ENCODE measurements around the gene DPP7. TPM values are rescaled to one million over a fixed set of nuclear protein-coding genes. Genes with fewer than 3 reads are reported as not detected.
"Not testable (repeated sequence)": the region's sequence is repeated elsewhere in the genome, so short reads cannot be mapped to it uniquely, and the experiment has no call there.

Gene DPP7
- total RNA-seq, 2 experiments from 2014 or later, result 344 to 349 TPM

DNA sequence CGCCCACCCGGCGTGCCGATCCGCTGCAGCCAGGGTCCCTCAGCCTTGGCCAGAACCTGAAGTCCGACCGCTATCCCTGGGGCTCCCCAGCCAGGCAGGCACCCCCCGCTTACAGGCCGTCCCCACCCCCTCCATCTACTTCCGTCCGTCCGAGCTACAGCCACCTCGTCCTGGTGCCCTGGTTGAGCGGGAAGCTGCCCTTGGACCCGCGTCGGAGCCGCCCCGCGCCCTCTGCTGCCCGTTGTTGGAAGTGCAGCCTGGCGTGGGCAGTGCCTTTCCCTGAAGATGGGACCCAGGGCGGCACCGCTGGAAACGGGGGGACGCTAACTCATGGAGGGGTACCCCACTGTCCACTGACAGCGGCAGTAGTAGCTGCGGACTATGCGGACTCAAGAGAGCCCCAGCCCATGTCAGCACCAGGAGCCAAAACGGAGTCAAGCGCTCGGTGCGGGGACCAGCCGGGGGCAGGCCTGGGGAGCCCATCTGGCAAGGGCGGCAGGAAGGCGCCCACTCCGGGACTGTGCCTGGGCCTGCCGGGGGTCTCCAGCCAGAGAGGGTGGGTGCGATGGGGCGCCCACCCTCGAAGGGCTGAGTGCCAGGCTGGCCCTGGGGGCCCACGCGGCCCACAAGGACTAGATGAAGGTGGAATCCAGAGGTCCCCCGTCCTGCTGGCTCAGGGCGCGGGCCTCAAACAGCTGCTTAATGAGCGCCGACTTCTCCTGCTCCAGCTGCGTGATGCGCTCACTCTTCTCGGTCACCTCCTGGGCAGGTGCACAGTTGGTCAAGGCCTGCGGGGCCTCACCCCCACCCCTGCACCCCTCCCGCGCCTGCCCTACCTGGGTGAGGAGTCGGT, 50.3 kb downstream of the DPP7 start:
- no peaks in the 10 kb centered on the region for H3K9me3 Mint-ChIP-seq
- ATAC-seq (ENCODE audit: poor library complexity) (no peak), DNase-seq (peak; percentile 34 to 80 (median 53))
- H3K4me1 ChIP-seq (ENCODE audit: insufficient read depth, low read length), result peaks cover 20% of the 10 kb centered on the region
- peak; percentile 84 for TF ChIP-seq CTCF (IDR thresholded peaks at IDR 0.05)
- H3K4me3 ChIP-seq (ENCODE audit: low read length), result no peak overlapping the region
- H3K27me3 ChIP-seq (ENCODE audit: control insufficient read depth in 1 of 2, insufficient read depth in 2 of 2, low read length in 2 of 2), result peaks cover 0 to 3% of the 10 kb centered on the region in 2 experiments
- H3K36me3 Mint-ChIP-seq (ENCODE audit: low read depth), result no peaks in the 10 kb centered on the region
- H3K4me1 Mint-ChIP-seq (ENCODE audit: low read depth), result peaks cover 6% of the 10 kb centered on the region
- intact Hi-C loops (cut with DNase I, micrococcal nuclease), result loop anchor here (1.0 to 10.0 kb wide), 4 partner anchors 18 to 279 kb away; partner anchors contain the start of genes ABCA2 (in 1 of the 2) and NPDC1 (in 1 of the 2)
- ChIA-PET POLR2A (no interaction called here), CTCF (interaction anchor here (0.6 to 1.6 kb wide), 10 partner anchors 8 to 277 kb away, joined by 3 to 10 read pairs (median 4); partner anchors contain the start of genes MAN1B1 and NPDC1)
- H3K36me3 ChIP-seq (ENCODE audit: insufficient read depth, low read length), result no peaks in the 10 kb centered on the region
- H3K4me3 Mint-ChIP-seq, result no peak overlapping the region
- no peak overlapping the region for H3K27ac ChIP-seq (ENCODE audit: low read depth in 1 of 2, low read length in 2 of 2)
- H3K27ac Mint-ChIP-seq, result no peak overlapping the region
- no peaks in the 10 kb centered on the region for H3K9me3 ChIP-seq (ENCODE audit: control insufficient read depth in 1 of 2, insufficient read depth in 1 of 2, low read length in 2 of 2)
- H3K27me3 Mint-ChIP-seq, result peaks cover 4% of the 10 kb centered on the region

DNA sequence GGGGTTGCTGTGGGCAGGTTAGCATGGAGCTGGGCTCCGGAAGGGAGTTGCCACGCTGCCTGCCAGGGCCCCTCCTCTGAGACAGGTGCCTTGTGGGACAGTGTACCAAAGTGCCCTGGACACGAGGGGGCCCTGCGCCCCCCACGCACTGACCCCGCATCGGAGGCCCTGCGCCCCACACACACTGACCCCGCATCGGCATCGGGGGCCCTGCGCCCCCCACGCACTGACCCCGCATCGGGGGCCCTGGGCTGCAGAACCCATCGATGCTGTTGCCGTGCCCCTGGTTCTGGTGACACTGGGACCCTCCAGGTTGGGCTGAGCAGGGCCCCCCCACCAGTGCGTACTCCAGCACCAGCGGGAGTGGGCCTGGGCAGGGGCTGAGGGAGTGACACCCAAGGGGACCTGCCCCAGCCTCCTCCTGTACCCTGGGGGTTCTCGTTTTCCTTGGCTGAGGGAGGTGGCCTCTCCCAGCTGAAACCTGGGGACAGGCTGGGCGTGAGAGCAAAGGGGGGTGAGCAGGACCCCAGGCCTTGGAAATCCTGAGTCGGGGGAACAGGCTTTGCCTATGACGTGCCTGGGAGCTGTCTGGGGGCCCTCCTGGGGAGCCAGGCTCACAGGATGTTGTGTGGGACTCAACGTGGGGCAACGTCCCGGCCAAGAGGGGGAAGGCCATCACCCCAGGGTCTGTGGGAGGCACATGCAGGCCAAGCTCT, 51.1 kb downstream of the DPP7 start:
- no peak overlapping the region for H3K27ac Mint-ChIP-seq
- no peak overlapping the region for H3K4me3 Mint-ChIP-seq
- no peak for TF ChIP-seq CTCF (IDR thresholded peaks at IDR 0.05)
- ATAC-seq (ENCODE audit: poor library complexity), result no peak
- H3K4me1 Mint-ChIP-seq (ENCODE audit: low read depth), result peaks cover 6% of the 10 kb centered on the region
- Histone ChIP-seq H3K27me3 (ENCODE audit: control insufficient read depth in 1 of 2, insufficient read depth in 2 of 2, low read length in 2 of 2) (no peaks in the 10 kb centered on the region), H3K9me3 (ENCODE audit: control insufficient read depth in 1 of 2, insufficient read depth in 1 of 2, low read length in 2 of 2) (no peaks in the 10 kb centered on the region), H3K4me3 (ENCODE audit: low read length) (no peak overlapping the region), H3K4me1 (ENCODE audit: insufficient read depth, low read length) (peaks cover 16% of the 10 kb centered on the region), H3K36me3 (ENCODE audit: insufficient read depth, low read length) (no peaks in the 10 kb centered on the region), H3K27ac (ENCODE audit: low read depth in 1 of 2, low read length in 2 of 2) (no peak overlapping the region)
- ChIA-PET CTCF (interaction anchor here (0.7 to 1.6 kb wide), 9 partner anchors 13 to 276 kb away, joined by 3 to 10 read pairs (median 3); partner anchors contain the start of genes MAN1B1 and NPDC1), POLR2A (no interaction called here)
- H3K36me3 Mint-ChIP-seq (ENCODE audit: low read depth), result no peaks in the 10 kb centered on the region
- no peak for DNase-seq
- intact Hi-C loops (cut with DNase I, micrococcal nuclease), result loop anchor here (1.0 to 10.0 kb wide), 4 partner anchors 17 to 279 kb away; partner anchors contain the start of genes ABCA2 (in 1 of the 2) and NPDC1 (in 1 of the 2)
- peaks cover 4% of the 10 kb centered on the region for H3K27me3 Mint-ChIP-seq
- H3K9me3 Mint-ChIP-seq, result no peaks in the 10 kb centered on the region

- H3K27me3 ChIP-seq (ENCODE audit: control insufficient read depth in 1 of 2, insufficient read depth in 2 of 2, low read length in 2 of 2); POLR2A ChIA-PET; H3K36me3 Mint-ChIP-seq (ENCODE audit: low read depth): not testable (repeated sequence)
Observed at GRCh38 chr9:137062798-137063197, 51.7 kb downstream of the DPP7 start.

More at GRCh38 chr9:137062798-137063197, 51.7 kb downstream of the DPP7 start:
- H3K27me3 Mint-ChIP-seq; ATAC-seq (ENCODE audit: poor library complexity); H3K4me1 Mint-ChIP-seq (ENCODE audit: low read depth); DNase-seq; H3K4me3 ChIP-seq (ENCODE audit: low read length); CTCF ChIA-PET; H3K9me3 ChIP-seq (ENCODE audit: control insufficient read depth in 1 of 2, insufficient read depth in 1 of 2, low read length in 2 of 2); H3K4me3 Mint-ChIP-seq; H3K27ac Mint-ChIP-seq; H3K9me3 Mint-ChIP-seq; H3K27ac ChIP-seq (ENCODE audit: low read depth in 1 of 2, low read length in 2 of 2); H3K36me3 ChIP-seq (ENCODE audit: insufficient read depth, low read length): not testable (repeated sequence)
- intact Hi-C loops (cut with DNase I, micrococcal nuclease), result loop anchor here in 1 of 2 experiments (10.0 kb wide), 1 partner anchor 278 kb away; no protein-coding TSS in a partner anchor
- H3K4me1 ChIP-seq (ENCODE audit: insufficient read depth, low read length), result peaks cover 11% of the 10 kb centered on the region

All from CD4-positive, alpha-beta T cell (primary cell).